ENCODE measurements around the gene PCSK5.

GRCh38 chr9:76114144-76114543 is 223.7 kb downstream of the PCSK5 start:
- TF ChIP-seq CTCF (IDR thresholded peaks at IDR 0.05) (no peak), POLR2A (IDR thresholded peaks at IDR 0.05) (no peak)

All from right lobe of liver (tissue), 4 donors.